Activated naive CD4-positive, alpha-beta T cell treated with anti-CD3 and anti-CD28 coated beads, Interleukin-2, amount 50 U/mL, for 24 hours (primary cell): Measurements from ENCODE around the gene XCL1.

Source experiments
- H3K27ac Mint-ChIP-seq: one replicate; pipeline ENCODE4 v1.8.0; 2021; ENCODE audit warnings: mild to moderate bottlenecking, mixed read lengths
- H3K27me3 Mint-ChIP-seq: one replicate; pipeline ENCODE4 v1.8.0; 2021; ENCODE audit warnings: mixed read lengths
- H3K36me3 Mint-ChIP-seq: one replicate; pipeline ENCODE4 v1.8.0; 2021; ENCODE audit warnings: mixed read lengths
- H3K4me1 Mint-ChIP-seq: one replicate; pipeline ENCODE4 v1.8.0; 2021; ENCODE audit warnings: mixed read lengths
- H3K4me3 Mint-ChIP-seq: one replicate; pipeline ENCODE4 v1.8.0; 2021; ENCODE audit warnings: mild to moderate bottlenecking, mixed read lengths
- H3K9me3 Mint-ChIP-seq: one replicate; pipeline ENCODE4 v1.8.0; 2021; ENCODE audit warnings: mixed read lengths

The XCL1 gene

GRCh38 chr1:168609741-168610510 is 33.5 kb downstream of the XCL1 start:
- Mint-ChIP-seq H3K36me3 (no peaks in the 10 kb centered on the region), H3K27ac (no peak overlapping the region), H3K27me3 (peaks cover 2% of the 10 kb centered on the region), H3K4me3 (no peak overlapping the region), H3K9me3 (no peaks in the 10 kb centered on the region), H3K4me1 (no peaks in the 10 kb centered on the region)

DNA sequence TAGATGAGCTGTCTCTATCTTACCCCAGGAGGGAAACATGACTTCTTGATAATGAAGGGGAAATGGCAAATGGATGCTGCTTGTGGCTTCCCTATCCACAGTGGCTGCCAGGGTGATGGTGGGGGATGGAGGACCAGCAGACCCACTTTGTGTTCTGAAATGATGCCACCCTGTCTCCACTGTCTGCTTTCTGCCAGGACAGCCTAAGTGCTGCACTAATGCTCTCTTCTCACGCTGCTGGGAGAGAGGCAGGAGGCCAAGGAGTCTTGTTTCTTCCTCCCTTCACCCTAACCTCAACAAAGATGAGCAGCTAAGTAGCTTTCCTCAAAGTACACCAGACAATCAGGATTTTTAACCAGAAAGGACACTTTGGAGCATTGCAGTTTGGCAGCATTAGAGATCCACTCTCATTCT is 36.6 kb downstream of the XCL1 start:
- Mint-ChIP-seq H3K36me3 (no peaks in the 10 kb centered on the region), H3K27me3 (peaks cover 2% of the 10 kb centered on the region), H3K27ac (no peak overlapping the region), H3K9me3 (no peaks in the 10 kb centered on the region), H3K4me3 (no peak overlapping the region), H3K4me1 (no peaks in the 10 kb centered on the region)

DNA sequence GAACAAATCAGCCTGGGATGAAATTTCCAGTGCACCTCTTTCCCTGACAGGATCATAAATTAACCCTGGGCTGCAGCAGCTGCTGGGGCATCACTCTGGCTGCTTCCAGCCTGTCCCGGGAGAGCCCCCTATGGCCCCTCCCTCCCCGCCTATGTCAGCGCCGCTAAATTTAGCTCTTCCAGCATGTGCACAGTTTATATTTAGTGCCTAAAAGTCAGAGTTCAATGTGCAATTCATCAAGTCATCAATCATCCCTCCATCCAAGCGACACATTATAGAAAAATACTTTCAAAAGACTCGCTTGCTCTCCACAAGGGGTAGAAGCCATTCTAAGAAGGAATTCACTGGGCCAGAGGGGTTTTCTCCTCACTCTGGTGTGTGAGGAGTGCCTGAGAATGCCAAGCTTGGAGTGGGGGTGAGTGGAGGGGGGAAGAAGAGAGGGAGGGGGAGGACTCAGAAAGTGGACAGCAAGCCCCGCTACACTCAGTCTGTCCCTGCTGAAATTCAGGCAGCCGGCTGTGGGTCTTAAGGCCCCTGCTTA is 37.4 kb downstream of the XCL1 start:
- Mint-ChIP-seq H3K4me1 (no peaks in the 10 kb centered on the region), H3K4me3 (no peak overlapping the region), H3K9me3 (no peaks in the 10 kb centered on the region)

DNA sequence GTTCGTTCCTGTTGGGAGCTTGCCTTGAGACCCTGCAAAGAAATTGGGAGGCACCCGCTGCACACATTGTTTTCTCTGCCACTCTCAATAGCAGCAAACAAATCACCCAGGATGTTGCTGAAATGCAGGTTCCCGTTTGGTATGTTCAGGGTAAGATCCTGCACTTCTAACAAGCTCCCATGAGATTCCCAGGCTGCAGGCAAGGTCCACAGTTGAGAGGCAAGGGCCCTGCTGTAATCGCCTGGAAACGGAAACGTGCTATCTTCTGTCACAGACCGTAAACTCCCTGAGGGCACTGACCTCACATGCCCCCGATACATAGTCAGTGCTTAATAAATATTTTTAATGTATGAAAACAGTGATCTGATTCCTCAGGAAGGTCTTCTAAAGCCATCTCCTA is 37.8 kb downstream of the XCL1 start:
- no peaks in the 10 kb centered on the region for H3K4me1 Mint-ChIP-seq
- peaks cover 2% of the 10 kb centered on the region for H3K27me3 Mint-ChIP-seq
- H3K27ac Mint-ChIP-seq: no peak overlapping the region
- H3K9me3 Mint-ChIP-seq: no peaks in the 10 kb centered on the region
- H3K36me3 Mint-ChIP-seq: no peaks in the 10 kb centered on the region
- H3K4me3 Mint-ChIP-seq: no peak overlapping the region

More for the DNA sequence above, 37.4 kb downstream of the XCL1 start:
- H3K36me3 Mint-ChIP-seq: no peaks in the 10 kb centered on the region
- H3K27me3 Mint-ChIP-seq: peaks cover 2% of the 10 kb centered on the region
- no peak overlapping the region for H3K27ac Mint-ChIP-seq

DNA sequence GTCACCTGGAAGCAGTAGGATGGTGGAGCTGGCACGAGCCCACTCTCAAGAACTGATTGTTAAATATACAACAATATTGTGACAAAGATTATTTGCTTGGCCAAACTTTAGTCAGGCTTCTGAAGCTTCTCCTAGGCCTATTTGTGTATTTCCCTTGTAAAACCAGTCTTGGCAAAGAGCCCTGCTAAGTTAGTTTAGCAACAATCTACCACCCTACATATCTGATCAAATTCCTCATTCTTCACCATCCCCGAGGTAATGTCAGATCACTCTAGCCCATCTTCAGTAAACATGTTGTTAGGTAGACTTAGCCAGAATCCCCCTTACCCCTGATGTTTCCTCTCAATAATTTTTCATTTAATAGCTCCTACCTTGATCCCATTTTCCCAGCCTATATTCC is 39.6 kb downstream of the XCL1 start:
- Mint-ChIP-seq H3K36me3 (no peaks in the 10 kb centered on the region), H3K9me3 (no peaks in the 10 kb centered on the region), H3K27me3 (no peaks in the 10 kb centered on the region), H3K4me3 (no peak overlapping the region), H3K4me1 (no peaks in the 10 kb centered on the region), H3K27ac (no peak overlapping the region)

- H3K4me1 Mint-ChIP-seq: no peaks in the 10 kb centered on the region
- H3K36me3 Mint-ChIP-seq: no peaks in the 10 kb centered on the region
- no peaks in the 10 kb centered on the region for H3K27me3 Mint-ChIP-seq
Observed at GRCh38 chr1:168617974-168618750, 41.8 kb downstream of the XCL1 start.

DNA sequence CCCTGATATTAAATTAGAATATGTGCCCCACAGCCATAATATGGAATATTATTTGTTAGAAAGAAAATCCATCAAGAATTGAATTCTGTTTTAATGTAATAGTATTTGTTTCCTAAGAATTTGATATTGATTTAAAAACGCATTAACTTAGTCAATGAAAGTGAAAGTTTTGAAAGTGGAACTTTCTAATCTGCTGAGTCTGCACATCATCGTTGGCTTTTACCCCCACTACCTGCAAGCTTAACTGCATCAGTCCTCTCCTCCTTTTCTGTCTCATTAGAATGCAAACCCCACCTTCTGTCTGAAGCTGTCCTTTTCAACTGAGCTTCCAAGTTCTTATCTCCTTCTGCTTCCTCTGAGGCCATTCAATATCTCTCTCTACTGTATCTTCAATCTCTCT is 42.5 kb downstream of the XCL1 start:
- H3K4me1 Mint-ChIP-seq: no peaks in the 10 kb centered on the region
- H3K4me3 Mint-ChIP-seq: no peak overlapping the region
- H3K9me3 Mint-ChIP-seq: no peaks in the 10 kb centered on the region
- no peak overlapping the region for H3K27ac Mint-ChIP-seq
- no peaks in the 10 kb centered on the region for H3K27me3 Mint-ChIP-seq
- no peaks in the 10 kb centered on the region for H3K36me3 Mint-ChIP-seq

More at GRCh38 chr1:168617974-168618750, 41.8 kb downstream of the XCL1 start:
- no peak overlapping the region for H3K27ac Mint-ChIP-seq
- no peak overlapping the region for H3K4me3 Mint-ChIP-seq
- H3K9me3 Mint-ChIP-seq: no peaks in the 10 kb centered on the region

DNA sequence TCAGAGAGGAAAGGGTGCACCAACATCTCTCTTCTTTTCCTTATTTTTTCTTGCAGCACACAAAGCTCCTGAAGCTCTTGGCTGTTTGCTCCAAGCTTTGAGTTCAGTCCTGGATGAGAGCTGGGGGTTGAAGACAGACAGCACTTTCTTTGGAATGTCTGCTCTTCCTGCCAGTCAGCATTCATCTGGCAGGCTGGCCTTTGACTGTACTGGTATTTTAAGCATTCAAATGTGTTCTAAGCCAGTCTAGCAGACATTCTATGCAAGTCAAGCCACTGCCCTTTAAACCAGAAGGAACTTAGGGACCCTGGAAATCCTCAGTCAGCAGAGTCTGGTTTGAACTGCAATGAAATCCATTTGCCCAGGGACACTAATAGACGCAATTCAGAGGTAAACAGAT is 45.0 kb downstream of the XCL1 start:
- Mint-ChIP-seq H3K4me1 (no peaks in the 10 kb centered on the region), H3K27ac (no peak overlapping the region), H3K36me3 (no peaks in the 10 kb centered on the region), H3K9me3 (no peaks in the 10 kb centered on the region), H3K4me3 (no peak overlapping the region), H3K27me3 (peaks cover 2% of the 10 kb centered on the region)

DNA sequence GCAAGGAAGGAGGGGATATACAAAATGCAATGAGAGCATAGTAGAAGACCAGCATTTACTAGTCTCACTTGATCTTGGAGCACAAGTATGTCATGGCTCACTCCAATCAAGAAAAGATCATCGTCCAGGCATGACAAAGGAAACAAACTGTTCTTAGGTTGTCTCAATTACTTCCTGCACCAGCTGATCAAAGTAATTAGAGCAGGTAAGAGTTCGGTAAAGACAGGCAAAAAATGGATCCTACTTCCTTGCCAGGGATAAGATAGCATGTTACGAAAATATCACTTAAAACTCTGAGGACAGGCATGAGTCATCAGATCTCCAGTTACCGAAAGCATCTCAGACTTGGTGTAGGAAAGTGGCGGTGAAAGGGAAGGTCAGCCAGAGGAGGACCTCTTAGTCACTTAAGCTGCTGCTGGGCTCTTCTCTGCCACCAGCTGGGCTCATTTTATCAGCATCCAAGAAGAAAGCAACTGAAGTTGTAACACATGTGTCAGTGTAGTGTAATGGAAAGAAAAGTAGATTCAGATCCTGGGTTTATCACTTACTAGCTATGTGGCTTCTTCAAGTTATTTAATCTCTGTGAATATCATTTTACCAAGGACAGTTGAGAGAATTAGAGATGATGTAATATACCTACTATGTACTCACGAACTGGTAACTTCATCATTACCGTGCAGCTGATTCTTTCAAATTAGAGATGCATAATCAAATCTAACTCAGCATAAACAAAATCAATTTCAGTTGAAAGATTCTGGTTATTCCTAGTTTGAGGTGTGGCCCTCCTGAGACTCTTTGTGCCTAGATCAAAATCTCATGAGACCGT is 46.8 kb downstream of the XCL1 start:
- no peaks in the 10 kb centered on the region for H3K36me3 Mint-ChIP-seq
- H3K9me3 Mint-ChIP-seq: no peaks in the 10 kb centered on the region
- H3K4me3 Mint-ChIP-seq: no peak overlapping the region
- H3K4me1 Mint-ChIP-seq: no peaks in the 10 kb centered on the region
- H3K27me3 Mint-ChIP-seq: peaks cover 2% of the 10 kb centered on the region
- H3K27ac Mint-ChIP-seq: no peak overlapping the region

- Mint-ChIP-seq H3K4me1 (peaks cover 3% of the 10 kb centered on the region), H3K27ac (no peak overlapping the region), H3K4me3 (no peak overlapping the region), H3K36me3 (no peaks in the 10 kb centered on the region), H3K9me3 (no peaks in the 10 kb centered on the region), H3K27me3 (peaks cover 2% of the 10 kb centered on the region)
Observed at GRCh38 chr1:168623831-168624230, 47.4 kb downstream of the XCL1 start.

DNA sequence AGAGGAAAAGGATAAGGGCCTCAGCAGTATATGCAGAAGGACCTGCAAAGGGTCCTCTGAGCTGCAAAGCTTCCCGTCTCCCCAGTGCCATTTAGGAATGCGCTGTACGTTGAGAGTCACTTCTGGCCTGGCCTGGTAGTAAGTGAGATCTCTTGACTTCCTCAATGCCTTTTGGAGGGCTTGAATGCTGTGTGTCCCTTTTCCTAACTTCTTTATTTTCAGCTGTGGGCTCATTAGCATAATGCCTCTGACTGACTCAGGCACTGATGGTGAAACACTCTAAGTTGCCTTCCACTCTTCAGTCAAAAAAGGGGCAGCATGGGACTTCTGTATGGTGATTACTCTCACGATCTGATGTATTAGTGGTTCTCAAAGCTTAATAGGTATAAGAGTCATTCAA is 49.9 kb downstream of the XCL1 start:
- H3K9me3 Mint-ChIP-seq: no peaks in the 10 kb centered on the region
- no peak overlapping the region for H3K27ac Mint-ChIP-seq
- peaks cover 4% of the 10 kb centered on the region for H3K27me3 Mint-ChIP-seq
- H3K36me3 Mint-ChIP-seq: no peaks in the 10 kb centered on the region
- H3K4me1 Mint-ChIP-seq: peaks cover 5% of the 10 kb centered on the region
- no peak overlapping the region for H3K4me3 Mint-ChIP-seq

DNA sequence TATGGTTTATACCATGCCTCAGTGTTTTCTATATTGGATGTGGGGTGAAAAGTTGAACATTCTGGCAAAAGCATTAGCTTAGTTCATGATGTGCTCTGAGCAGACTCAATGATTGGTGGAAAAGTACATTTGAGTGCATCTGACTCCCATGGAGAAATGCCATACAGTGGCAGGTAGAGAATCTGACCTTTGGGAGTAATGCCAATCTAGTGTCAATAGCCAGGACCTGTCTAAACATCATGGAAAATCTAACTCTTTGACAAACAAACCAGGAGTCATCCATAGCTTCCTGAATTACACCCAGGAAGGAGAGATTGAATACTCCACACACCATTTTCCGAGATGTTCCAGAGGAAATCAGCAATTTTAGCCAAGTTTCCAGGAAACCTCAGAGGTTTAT is 51.0 kb downstream of the XCL1 start:
- no peaks in the 10 kb centered on the region for H3K36me3 Mint-ChIP-seq
- peaks cover 4% of the 10 kb centered on the region for H3K27me3 Mint-ChIP-seq
- H3K9me3 Mint-ChIP-seq: no peaks in the 10 kb centered on the region
- peaks cover 5% of the 10 kb centered on the region for H3K4me1 Mint-ChIP-seq
- H3K4me3 Mint-ChIP-seq: no peak overlapping the region
- H3K27ac Mint-ChIP-seq: no peak overlapping the region

DNA sequence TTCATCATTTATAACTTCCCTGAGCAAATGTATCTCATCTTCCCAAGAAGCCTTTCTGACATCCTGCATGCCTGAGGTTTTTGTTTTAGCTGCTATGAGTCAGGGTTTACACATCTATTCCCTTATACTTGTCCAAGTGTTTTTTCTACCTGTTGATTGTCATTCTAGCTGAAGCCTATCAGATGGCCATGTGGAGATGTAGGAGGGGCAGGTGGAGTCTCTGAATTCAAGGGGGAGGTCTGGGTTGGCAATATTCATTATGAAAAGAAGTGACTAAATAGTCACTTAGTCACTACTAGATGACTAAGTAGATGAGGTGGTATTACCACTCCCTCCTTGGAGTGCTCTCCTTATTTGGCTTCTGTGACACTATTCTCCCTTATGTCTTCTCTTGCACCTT is 52.4 kb downstream of the XCL1 start:
- Mint-ChIP-seq H3K36me3 (no peaks in the 10 kb centered on the region), H3K9me3 (no peaks in the 10 kb centered on the region), H3K27me3 (peaks cover 4% of the 10 kb centered on the region), H3K27ac (no peak overlapping the region), H3K4me3 (no peak overlapping the region), H3K4me1 (peaks cover 5% of the 10 kb centered on the region)

- no peaks in the 10 kb centered on the region for H3K36me3 Mint-ChIP-seq
Observed at GRCh38 chr1:168629466-168629865, 53.1 kb downstream of the XCL1 start.

More at GRCh38 chr1:168629466-168629865, 53.1 kb downstream of the XCL1 start:
- Mint-ChIP-seq H3K27me3 (peaks cover 2% of the 10 kb centered on the region), H3K4me3 (no peak overlapping the region), H3K27ac (no peak overlapping the region), H3K4me1 (peaks cover 5% of the 10 kb centered on the region), H3K9me3 (no peaks in the 10 kb centered on the region)
